Small intestine (tissue), 7 donors: ENCODE data around the gene STARD3. TPM values are rescaled to one million over a fixed set of nuclear protein-coding genes. Genes with fewer than 3 reads are reported as not detected.

Experiments used
- DNase-seq, 2 donors: peaks; one replicate each; pipeline versions ENCODE4 v3.0.0 to v3.0.0-alpha.2; 2013
- FAIRE-seq: peaks from 2 replicates; lab custom pipeline; 2012; peaks lifted over from hg19 to GRCh38; lab: Jason Lieb, UNC
- H3K27ac ChIP-seq, 3 donors: one replicate each; pipeline ENCODE4 v1.5.1; 2013; ENCODE audit warnings: low read length in 2 of 3, mild to moderate bottlenecking in 2 of 3, control low read depth in 1 of 3, inconsistent platforms in 1 of 3, low read depth in 1 of 3, moderate library complexity in 1 of 3
- H3K27me3 ChIP-seq, 3 donors: one replicate each; pipeline ENCODE4 v1.6.1; 2013; ENCODE audit warnings: low read length in 3 of 3, inconsistent platforms in 1 of 3; ENCODE audit not compliant: control insufficient read depth in 3 of 3, insufficient read depth in 3 of 3
- H3K36me3 ChIP-seq, 3 donors: one replicate each; pipeline ENCODE4 v1.6.1; 2013; ENCODE audit warnings: low read length in 3 of 3, inconsistent platforms in 1 of 3, low read depth in 1 of 3, mild to moderate bottlenecking in 1 of 3, moderate library complexity in 1 of 3; ENCODE audit not compliant: control insufficient read depth in 3 of 3, insufficient read depth in 2 of 3
- H3K4me1 ChIP-seq, 3 donors: one replicate each; pipeline ENCODE4 v1.6.1; 2013; ENCODE audit warnings: low read length in 2 of 3, inconsistent platforms in 1 of 3, low read depth in 1 of 3, mild to moderate bottlenecking in 1 of 3, moderate library complexity in 1 of 3; ENCODE audit not compliant: control insufficient read depth in 3 of 3, insufficient read depth in 2 of 3
- H3K4me3 ChIP-seq, 3 donors: one replicate each; pipeline ENCODE4 v1.5.1; 2013; ENCODE audit warnings: low read length in 3 of 3, control low read depth in 1 of 3, inconsistent platforms in 1 of 3, low read depth in 1 of 3, mild to moderate bottlenecking in 1 of 3, moderate library complexity in 1 of 3
- H3K9me3 ChIP-seq, 2 donors: one replicate each; pipeline ENCODE4 v1.6.1; 2013; ENCODE audit warnings: low read depth in 1 of 2, low read length in 1 of 2; ENCODE audit not compliant: control insufficient read depth in 2 of 2, insufficient read depth in 1 of 2
- WGBS, 3 donors: extraction: QIAGEN DNeasy Blood & Tissue Kit; methylation state at CpG; one replicate each; pipeline ENCODE4 v1.1.7; 2013; 5-methylcytosine and 5-hydroxymethylcytosine counted together
- polyA plus RNA-seq, 4 donors: library from polyadenylated mRNA; stranded (reverse) in 3 of 4; unstranded in 1 of 4; fragments of 200-250 nt in 3 of 4; fragments of 120-200 nt in 1 of 4; gene quantifications; one replicate each; pipeline versions ENCODE4 v1.2.1 to v1.2.3, GENCODE V29; 2013
- donor health status: healthy with polysubstance abuse.
- donor health status: control.
- donor health status: control.
- donor health status: Bipolar disorder and iron deficiency.
- donor health status: healthy.

Gene STARD3
- polyA plus RNA-seq, 4 donors: 56.0 to 80.2 (median 67.6) TPM

GRCh38 chr17:39665642-39666224 lies 28.8 kb downstream of the STARD3 start:
- DNase-seq: no peak
- Histone ChIP-seq H3K36me3 (peaks cover 10 to 29% (median 10%) of the 10 kb centered on the region in 3 donors), H3K9me3 (peaks cover 0 to 4% of the 10 kb centered on the region in 2 donors), H3K27me3 (peaks cover 0 to 24% (median 3%) of the 10 kb centered on the region in 3 donors), H3K4me3 (no peak overlapping the region), H3K27ac (no peak overlapping the region), H3K4me1 (peaks cover 0 to 36% (median 10%) of the 10 kb centered on the region in 3 donors)
- FAIRE-seq: no peak
- WGBS, 3 donors: 51 to 65% (median 61%) methylated on average over 15 to 17 of the region's 17 CpGs

- WGBS, 3 donors: 29 to 49% (median 44%) methylated on average over 2 of the region's 2 CpGs
- DNase-seq (peak in 1 of 2 donors; percentile 31), FAIRE-seq (no peak)
- Histone ChIP-seq H3K36me3 (peaks cover 5 to 24% (median 6%) of the 10 kb centered on the region in 3 donors), H3K4me1 (peaks cover 0 to 36% (median 10%) of the 10 kb centered on the region in 3 donors), H3K9me3 (peaks cover 0 to 4% of the 10 kb centered on the region in 2 donors), H3K27me3 (peaks cover 0 to 24% (median 3%) of the 10 kb centered on the region in 3 donors), H3K27ac (no peak overlapping the region), H3K4me3 (no peak overlapping the region)
Measured at GRCh38 chr17:39666231-39666600, 29.3 kb downstream of the STARD3 start.

- H3K4me1 ChIP-seq: peaks cover 0 to 41% (median 12%) of the 10 kb centered on the region in 3 donors
- H3K27ac ChIP-seq: peak overlapping the region in 1 of 3 donors; percentile 17
- FAIRE-seq (no peak), DNase-seq (peak; percentile 54 to 57)
- peaks cover 5 to 19% (median 5%) of the 10 kb centered on the region in 3 donors for H3K36me3 ChIP-seq
- H3K9me3 ChIP-seq: peaks cover 0 to 4% of the 10 kb centered on the region in 2 donors
- H3K27me3 ChIP-seq: peaks cover 0 to 24% (median 3%) of the 10 kb centered on the region in 3 donors
- H3K4me3 ChIP-seq: no peak overlapping the region
- 52 to 63% (median 60%) methylated on average over 11 of the region's 11 CpGs for WGBS, 3 donors
Measured at GRCh38 chr17:39666601-39667261, 29.8 kb downstream of the STARD3 start.

- DNase-seq (peak in 1 of 2 donors; percentile 68), FAIRE-seq (no peak)
- peaks cover 0 to 48% (median 11%) of the 10 kb centered on the region in 3 donors for H3K4me1 ChIP-seq
- H3K9me3 ChIP-seq: peaks cover 0 to 4% of the 10 kb centered on the region in 2 donors
- H3K27ac ChIP-seq: peak overlapping the region in 1 of 3 donors; percentile 17
- peak overlapping the region in 2 of 3 donors; percentile 19 to 47 for H3K4me3 ChIP-seq
- peaks cover 0 to 24% (median 3%) of the 10 kb centered on the region in 3 donors for H3K27me3 ChIP-seq
- 6 to 7% (median 7%) methylated on average over 24 to 49 of the region's 49 CpGs for WGBS, 3 donors
- H3K36me3 ChIP-seq: peaks cover 0 to 14% (median under 1%) of the 10 kb centered on the region in 3 donors
Measured at GRCh38 chr17:39667262-39667944, 30.5 kb downstream of the STARD3 start.

DNA sequence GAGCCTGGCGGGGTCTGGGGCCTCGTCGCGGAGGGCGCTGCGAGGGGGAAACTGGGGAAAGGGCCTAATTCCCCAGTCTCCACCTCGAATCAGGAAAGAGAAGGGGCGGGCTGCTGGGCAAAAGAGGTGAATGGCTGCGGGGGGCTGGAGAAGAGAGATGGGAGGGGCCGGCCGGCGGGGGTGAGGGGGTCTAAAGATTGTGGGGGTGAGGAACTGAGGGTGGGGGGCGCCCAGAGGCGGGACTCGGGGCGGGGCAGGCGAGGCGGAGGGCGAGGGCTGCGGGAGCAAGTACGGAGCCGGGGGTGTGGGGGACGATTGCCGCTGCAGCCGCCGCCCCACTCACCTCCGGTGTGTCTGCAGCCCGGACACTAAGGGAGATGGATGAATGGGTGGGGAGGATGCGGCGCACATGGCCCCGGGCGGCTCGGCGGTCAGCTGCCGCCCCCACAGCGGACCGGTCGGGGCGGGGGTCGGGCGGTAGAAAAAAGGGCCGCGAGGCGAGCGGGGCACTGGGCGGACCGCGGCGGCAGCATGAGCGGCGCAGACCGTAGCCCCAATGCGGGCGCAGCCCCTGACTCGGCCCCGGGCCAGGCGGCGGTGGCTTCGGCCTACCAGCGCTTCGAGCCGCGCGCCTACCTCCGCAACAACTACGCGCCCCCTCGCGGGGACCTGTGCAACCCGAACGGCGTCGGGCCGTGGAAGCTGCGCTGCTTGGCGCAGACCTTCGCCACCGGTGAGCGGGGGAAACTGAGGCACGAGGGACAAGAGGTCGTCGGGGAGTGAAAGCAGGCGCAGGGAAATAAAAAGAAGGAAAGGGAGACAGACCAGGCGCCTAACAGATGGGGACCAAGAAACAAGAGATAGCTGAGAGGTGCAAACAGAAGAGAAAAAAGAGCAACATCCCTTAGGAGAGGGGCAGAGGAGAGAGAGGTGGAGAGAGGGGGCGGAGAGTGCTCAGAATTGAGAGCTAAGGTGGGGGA lies 31.3 kb downstream of the STARD3 start, which contains the start of gene PNMT:
Gene PNMT, plus strand, starts transcription at position 509 of the 980 bp plus-strand sequence. Its CDS starts 23 bp downstream, at position 532.
- Histone ChIP-seq H3K27me3 (peaks cover 0 to 24% (median 3%) of the 10 kb centered on the region in 3 donors), H3K36me3 (peaks cover 0 to 11% (median 0%) of the 10 kb centered on the region in 3 donors), H3K9me3 (peaks cover 0 to 4% of the 10 kb centered on the region in 2 donors), H3K4me3 (peak within 1 kb of the TSS; percentile 19 to 47 (median 30)), H3K4me1 (peaks cover 0 to 46% (median 9%) of the 10 kb centered on the region in 3 donors), H3K27ac (no peak within 1 kb of the TSS)
- FAIRE-seq (no peak), DNase-seq (peak; percentile 66 to 86)
- WGBS, 3 donors: 2% methylated on average over 41 to 85 of the region's 85 CpGs

GRCh38 chr17:39669897-39670735 lies 33.2 kb downstream of the STARD3 start:
- DNase-seq (no peak), FAIRE-seq (no peak)
- WGBS, 3 donors: 87 to 90% (median 89%) methylated on average over 20 to 23 of the region's 23 CpGs
- peaks cover 0 to 17% (median 0%) of the 10 kb centered on the region in 3 donors for H3K36me3 ChIP-seq
- peaks cover 0 to 4% of the 10 kb centered on the region in 2 donors for H3K9me3 ChIP-seq
- no peak overlapping the region for H3K27ac ChIP-seq
- peaks cover 0 to 49% (median 5%) of the 10 kb centered on the region in 3 donors for H3K4me1 ChIP-seq
- H3K4me3 ChIP-seq: no peak overlapping the region
- peaks cover 0 to 24% (median 3%) of the 10 kb centered on the region in 3 donors for H3K27me3 ChIP-seq

DNA sequence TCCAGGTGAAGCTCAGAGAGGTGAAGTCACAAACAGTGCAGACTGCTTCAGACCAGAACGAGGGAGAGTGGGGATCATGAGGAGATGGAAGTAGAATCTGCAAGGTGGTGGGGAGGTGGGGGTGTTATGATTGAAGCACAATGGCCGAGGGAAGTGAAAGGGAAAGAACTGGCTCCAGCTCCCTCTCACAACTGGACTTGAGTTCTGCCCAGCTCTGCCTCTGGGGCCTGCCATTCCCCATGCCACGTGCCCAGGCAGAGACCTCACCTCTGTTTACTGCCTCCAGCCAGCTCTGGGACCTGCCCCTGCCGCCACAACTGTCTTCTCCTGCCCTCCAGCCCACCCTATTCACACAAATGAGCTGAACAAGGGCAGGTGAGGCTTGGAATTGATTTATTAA lies 33.8 kb downstream of the STARD3 start:
- no peak overlapping the region for H3K27ac ChIP-seq
- no peak overlapping the region for H3K4me3 ChIP-seq
- WGBS, 3 donors: 52 to 64% (median 63%) methylated on average over 4 of the region's 4 CpGs
- peaks cover 0 to 4% of the 10 kb centered on the region in 2 donors for H3K9me3 ChIP-seq
- FAIRE-seq (no peak), DNase-seq (no peak)
- peaks cover 0 to 24% (median 3%) of the 10 kb centered on the region in 3 donors for H3K27me3 ChIP-seq
- H3K36me3 ChIP-seq: peaks cover 0 to 18% (median 0%) of the 10 kb centered on the region in 3 donors
- peaks cover 0 to 55% (median 5%) of the 10 kb centered on the region in 3 donors for H3K4me1 ChIP-seq
